H9 (cell line): ENCODE measurements around the gene FREY1. TPM values are rescaled to one million over a fixed set of nuclear protein-coding genes. Genes with fewer than 3 reads are reported as not detected.

Source experiments
- DNase-seq: peaks from one replicate; pipeline ENCODE4 v3.0.0-alpha.2; 2017
- H2AFZ ChIP-seq: one replicate; pipeline ENCODE4 v1.6.1; 2013; ENCODE audit warnings: mild to moderate bottlenecking, low read length, control low read depth, moderate library complexity
- H2AK5ac ChIP-seq: 2 replicates; pipeline ENCODE4 v1.6.1; 2013; ENCODE audit warnings: low read length, control low read depth, mixed read lengths; ENCODE audit not compliant: insufficient read length
- H2BK120ac ChIP-seq: one replicate; pipeline ENCODE4 v1.6.1; 2013; ENCODE audit warnings: low read depth, mild to moderate bottlenecking, low read length, control low read depth, inconsistent platforms; ENCODE audit not compliant: poor library complexity, severe bottlenecking
- H2BK12ac ChIP-seq: 2 replicates; pipeline ENCODE4 v1.6.1; 2013; ENCODE audit warnings: low read length, control low read depth, mixed read lengths, low read depth; ENCODE audit not compliant: insufficient read length
- H2BK15ac ChIP-seq: 2 replicates; pipeline ENCODE4 v1.6.1; 2013; ENCODE audit warnings: low read depth, low read length, control low read depth
- H2BK20ac ChIP-seq: one replicate; pipeline ENCODE4 v1.6.1; 2013; ENCODE audit warnings: low read depth, mild to moderate bottlenecking, low read length, control low read depth, inconsistent platforms; ENCODE audit not compliant: poor library complexity, severe bottlenecking
- H2BK5ac ChIP-seq: 2 replicates; pipeline ENCODE4 v1.6.1; 2013; ENCODE audit warnings: low read length, control low read depth, mixed read lengths; ENCODE audit not compliant: insufficient read length
- H3K14ac ChIP-seq: 2 replicates; pipeline ENCODE4 v1.6.1; 2013; ENCODE audit warnings: low read length, control low read depth; ENCODE audit not compliant: insufficient read depth
- H3K18ac ChIP-seq: 2 replicates; pipeline ENCODE4 v1.6.1; 2013; ENCODE audit warnings: low read depth, mild to moderate bottlenecking, mixed read lengths, low read length, control low read depth; ENCODE audit not compliant: insufficient read length
- H3K23ac ChIP-seq: 2 replicates; pipeline ENCODE4 v1.6.1; 2013; ENCODE audit warnings: low read length, control low read depth, mixed read lengths, low read depth; ENCODE audit not compliant: insufficient read length
- H3K23me2 ChIP-seq: 2 replicates; pipeline ENCODE4 v1.6.1; 2013; ENCODE audit warnings: low read depth, mild to moderate bottlenecking, mixed read lengths, low read length, control low read depth; ENCODE audit not compliant: insufficient read length, poor library complexity, severe bottlenecking
- H3K27ac ChIP-seq: 2 replicates; pipeline ENCODE4 v1.5.1; 2013; ENCODE audit warnings: low read length, control low read depth, mixed read lengths, low read depth; ENCODE audit not compliant: insufficient read length
- H3K27me3 ChIP-seq: 2 replicates; pipeline ENCODE4 v1.6.1; 2013; ENCODE audit warnings: low read length, control low read depth, inconsistent platforms; ENCODE audit not compliant: insufficient read depth
- H3K4ac ChIP-seq: 2 replicates; pipeline ENCODE4 v1.6.1; 2013; ENCODE audit warnings: low read depth, mild to moderate bottlenecking, control low read depth, inconsistent platforms, low read length, moderate library complexity
- H3K4me1 ChIP-seq: 2 replicates; pipeline ENCODE4 v1.6.1; 2013; ENCODE audit warnings: low read length, control low read depth, inconsistent platforms; ENCODE audit not compliant: insufficient read depth
- H3K4me2 ChIP-seq: 2 replicates; pipeline ENCODE4 v1.6.1; 2013; ENCODE audit warnings: low read length, control low read depth, mixed read lengths; ENCODE audit not compliant: insufficient read length, insufficient read depth
- H3K56ac ChIP-seq: 2 replicates; pipeline ENCODE4 v1.6.1; 2013; ENCODE audit warnings: low read depth, mild to moderate bottlenecking, mixed read lengths, low read length, control low read depth; ENCODE audit not compliant: insufficient read length
- H3K79me1 ChIP-seq: 2 replicates; pipeline ENCODE4 v1.6.1; 2013; ENCODE audit warnings: low read depth, mild to moderate bottlenecking, moderate library complexity, low read length, control low read depth, inconsistent platforms; ENCODE audit not compliant: insufficient read depth, poor library complexity, severe bottlenecking
- H3K79me2 ChIP-seq: 2 replicates; pipeline ENCODE4 v1.6.1; 2013; ENCODE audit warnings: low read length, control low read depth, inconsistent platforms; ENCODE audit not compliant: insufficient read depth
- H3K9ac ChIP-seq: 2 replicates; pipeline ENCODE4 v1.6.1; 2013; ENCODE audit warnings: low read length, control low read depth, mixed read lengths; ENCODE audit not compliant: insufficient read length; ENCODE audit errors: extremely low read depth
- H3K9me3 ChIP-seq: one replicate; pipeline ENCODE4 v1.6.1; 2013; ENCODE audit warnings: low read depth, low read length, inconsistent platforms; ENCODE audit not compliant: control insufficient read depth
- H3T11ph ChIP-seq: one replicate; pipeline ENCODE4 v1.6.1; 2013; ENCODE audit warnings: mild to moderate bottlenecking, low read length, control low read depth, inconsistent platforms
- H4K20me1 ChIP-seq: one replicate; pipeline ENCODE4 v1.6.1; 2013; ENCODE audit not compliant: control insufficient read depth, insufficient read length, insufficient read depth
- H4K5ac ChIP-seq: 2 replicates; pipeline ENCODE4 v1.6.1; 2013; ENCODE audit warnings: low read depth, mild to moderate bottlenecking, mixed read lengths, low read length, control low read depth; ENCODE audit not compliant: insufficient read length
- H4K8ac ChIP-seq: replicated peaks from 2 replicates; pipeline ENCODE4 v1.6.1; 2013; ENCODE audit warnings: low read length, control low read depth, mixed read lengths, low read depth; ENCODE audit not compliant: insufficient read length
- H4K91ac ChIP-seq: 2 replicates; pipeline ENCODE4 v1.6.1; 2013; ENCODE audit warnings: low read depth, mild to moderate bottlenecking, moderate library complexity, mixed read lengths, low read length, control low read depth; ENCODE audit not compliant: insufficient read length
- H3K27ac Mint-ChIP-seq, 3 experiments: 2 replicates in 2 of 3; 3 replicates in 1 of 3; pipeline ENCODE4 v1.8.0; 2020 to 2021; ENCODE audit warnings: mixed read lengths in 3 of 3, mild to moderate bottlenecking in 1 of 3, moderate library complexity in 1 of 3
- H3K27me3 Mint-ChIP-seq: 2 replicates; pipeline ENCODE4 v1.8.0; 2021; ENCODE audit warnings: low read depth, mild to moderate bottlenecking, moderate library complexity, mixed read lengths
- H3K36me3 Mint-ChIP-seq, 3 experiments: 2 replicates in 2 of 3; 3 replicates in 1 of 3; pipeline ENCODE4 v1.8.0; 2020 to 2021; ENCODE audit warnings: low read depth in 3 of 3, mixed read lengths in 3 of 3; ENCODE audit not compliant: insufficient read depth in 1 of 3
- H3K4me1 Mint-ChIP-seq, 2 experiments: 2 replicates each; pipeline ENCODE4 v1.8.0; 2020; ENCODE audit warnings: mixed read lengths in 2 of 2
- H3K4me3 Mint-ChIP-seq, 2 experiments: 2 replicates in 1 of 2; 3 replicates in 1 of 2; pipeline ENCODE4 v1.8.0; 2020 to 2021; ENCODE audit warnings: mild to moderate bottlenecking in 2 of 2, mixed read lengths in 2 of 2, moderate library complexity in 1 of 2
- H3K9me3 Mint-ChIP-seq, 2 experiments: 2 replicates in 1 of 2; 3 replicates in 1 of 2; pipeline ENCODE4 v1.8.0; 2020; ENCODE audit warnings: mild to moderate bottlenecking in 2 of 2, mixed read lengths in 2 of 2, moderate library complexity in 1 of 2
- CTCF ChIP-seq: fragments of 200-600 bp; sonication (generic); conservative IDR thresholded peaks from 3 replicates; pipeline ENCODE4 v1.8.0; 2021; ENCODE audit warnings: antibody characterized with exemption, mild to moderate bottlenecking
- WGBS: extraction: QIAGEN DNeasy Blood & Tissue Kit; methylation state at CpG from one replicate; pipeline ENCODE4 v1.1.7; 2013; ENCODE audit warnings: missing lambda C conversion rate, low lambda C conversion rate, mixed read lengths; ENCODE audit not compliant: insufficient read length; ENCODE audit errors: extremely low coverage; 5-methylcytosine and 5-hydroxymethylcytosine counted together
- total RNA-seq: library from RNA; stranded (reverse); gene quantifications from 2 replicates; pipeline ENCODE4 v1.2.1, GENCODE V29; 2021

Gene FREY1
- total RNA-seq, 1 experiment from 2014 or later, result 2.1 TPM

GRCh38 chr11:45929486-45930030, 22.5 kb upstream of the FREY1 start:
- Histone ChIP-seq H3K4ac (no peak overlapping the region), H4K8ac (no peak overlapping the region), H3K23me2 (no peaks in the 10 kb centered on the region), H3K4me1 (no peaks in the 10 kb centered on the region), H3K23ac (no peak overlapping the region), H2BK5ac (no peak overlapping the region), H3K9me3 (no peaks in the 10 kb centered on the region), H2AK5ac (no peak overlapping the region), H3T11ph (no peak overlapping the region), H3K79me2 (no peaks in the 10 kb centered on the region), H2BK120ac (no peak overlapping the region), H4K20me1 (no peaks in the 10 kb centered on the region), H4K91ac (no peak overlapping the region), H3K9ac (no peak overlapping the region), H2BK20ac (no peak overlapping the region), H3K18ac (no peak overlapping the region), H2BK12ac (no peak overlapping the region), H2AFZ (no peak overlapping the region), H3K4me2 (no peak overlapping the region), H3K27me3 (no peaks in the 10 kb centered on the region), H3K56ac (no peak overlapping the region), H3K79me1 (no peaks in the 10 kb centered on the region), H2BK15ac (no peak overlapping the region), H4K5ac (no peak overlapping the region), H3K27ac (no peak overlapping the region), H3K14ac (no peak overlapping the region)
- H3K9me3 Mint-ChIP-seq, result no peaks in the 10 kb centered on the region
- TF ChIP-seq CTCF, result no peak
- peak overlapping the region in 2 of 3 experiments; percentile 40 to 92; a peak in 3 of 7 replicates for H3K27ac Mint-ChIP-seq
- H3K27me3 Mint-ChIP-seq, result no peaks in the 10 kb centered on the region
- peaks cover 5 to 7% of the 10 kb centered on the region in 2 experiments; a peak in 1 of 4 replicates for H3K4me1 Mint-ChIP-seq
- WGBS, result no CpG with 5 or more reads among the region's 10 CpGs
- no peak overlapping the region for H3K4me3 Mint-ChIP-seq
- H3K36me3 Mint-ChIP-seq, result peaks cover 15 to 70% (median 68%) of the 10 kb centered on the region in 3 experiments
- DNase-seq, result no peak
